ENCODE measurements around the gene RANBP3L. TPM values are rescaled to one million over a fixed set of nuclear protein-coding genes. Genes with fewer than 3 reads are reported as not detected.
"Not testable (repeated sequence)": the region's sequence is repeated elsewhere in the genome, so short reads cannot be mapped to it uniquely, and the experiment has no call there.

Gene RANBP3L
- total and polyA plus RNA-seq, 4 donors = 0.33 to 9.2 (median 2.1) TPM

- DNase-seq (ENCODE audit: low spot score) = no peak
- no peaks in the 10 kb centered on the region for H3K9me3 ChIP-seq (ENCODE audit: control insufficient read depth in 4 of 4, low read length in 3 of 4)
- no peak overlapping the region for H3K9ac ChIP-seq (ENCODE audit: low read depth in 1 of 2, low read length in 2 of 2)
- H3K27ac ChIP-seq (ENCODE audit: low read depth in 1 of 2, low read length in 2 of 2) = no peak overlapping the region
- no peak for TF ChIP-seq RXRA (IDR thresholded peaks at IDR 0.05)
- TF ChIP-seq FOXA2 (IDR thresholded peaks at IDR 0.05) = no peak
- TF ChIP-seq NR2F2 (IDR thresholded peaks at IDR 0.05) = no peak
- TF ChIP-seq YY1 (IDR thresholded peaks at IDR 0.05) = no peak
- TF ChIP-seq CTCF (IDR thresholded peaks at IDR 0.05; ENCODE audit: low read depth, low read length, missing input control) = no peak
- no peak for TF ChIP-seq ATF3 (IDR thresholded peaks at IDR 0.05)
- TF ChIP-seq FOXA1 (IDR thresholded peaks at IDR 0.05) = no peak
- no peak for TF ChIP-seq REST (IDR thresholded peaks at IDR 0.05)
- TF ChIP-seq HNF4G (IDR thresholded peaks at IDR 0.05) = no peak
- no peak for TF ChIP-seq TAF1 (conservative IDR thresholded peaks at IDR 0.05)
- TF ChIP-seq SP1 (IDR thresholded peaks at IDR 0.05) = no peak
- no peak for TF ChIP-seq HNF4A (conservative IDR thresholded peaks at IDR 0.05)
- TF ChIP-seq RAD21 (IDR thresholded peaks at IDR 0.05) = no peak
- no peak for TF ChIP-seq EGR1 (IDR thresholded peaks at IDR 0.05; ENCODE audit: low read depth in 2 of 2)
- 97% methylated on average over 1 of the region's 1 CpG for WGBS
- no peaks in the 10 kb centered on the region for H3K27me3 ChIP-seq (ENCODE audit: control insufficient read depth in 4 of 4, insufficient read depth in 4 of 4, low read length in 3 of 4)
- no peaks in the 10 kb centered on the region for H3K36me3 ChIP-seq (ENCODE audit: control insufficient read depth in 4 of 4, insufficient read depth in 3 of 4, low read depth in 1 of 4, low read length in 3 of 4)
- H3K4me3 ChIP-seq (ENCODE audit: low read depth in 1 of 3, low read length in 3 of 3) = no peak overlapping the region
- H3K4me1 ChIP-seq (ENCODE audit: control insufficient read depth in 4 of 4, insufficient read depth in 4 of 4, low read length in 3 of 4) = no peaks in the 10 kb centered on the region
Observed at GRCh38 chr5:36337597-36337996, 35.9 kb upstream of the RANBP3L start.

GRCh38 chr5:36334315-36334714 is 32.6 kb upstream of the RANBP3L start:
- no peak overlapping the region for H3K9ac ChIP-seq (ENCODE audit: low read depth in 1 of 2, low read length in 2 of 2)
- no peaks in the 10 kb centered on the region for H3K4me1 ChIP-seq (ENCODE audit: control insufficient read depth in 4 of 4, insufficient read depth in 4 of 4, low read length in 3 of 4)
- no peak for TF ChIP-seq GABPA (IDR thresholded peaks at IDR 0.05 in 1 of 2, conservative IDR thresholded peaks at IDR 0.05 in 1 of 2)
- no peak for TF ChIP-seq HNF4A (conservative IDR thresholded peaks at IDR 0.05)
- TF ChIP-seq MAX (IDR thresholded peaks at IDR 0.05) = no peak
- TF ChIP-seq SP1 (IDR thresholded peaks at IDR 0.05) = no peak
- no peak for TF ChIP-seq JUND (IDR thresholded peaks at IDR 0.05)
- no peak for TF ChIP-seq FOXA1 (IDR thresholded peaks at IDR 0.05)
- no peak for TF ChIP-seq FOXA2 (IDR thresholded peaks at IDR 0.05)
- TF ChIP-seq HNF4G (IDR thresholded peaks at IDR 0.05) = no peak
- TF ChIP-seq ZBTB33 (IDR thresholded peaks at IDR 0.05) = no peak
- TF ChIP-seq ATF3 (IDR thresholded peaks at IDR 0.05) = no peak
- TF ChIP-seq YY1 (IDR thresholded peaks at IDR 0.05) = no peak
- no peak for TF ChIP-seq RXRA (IDR thresholded peaks at IDR 0.05)
- no peak for TF ChIP-seq EGR1 (IDR thresholded peaks at IDR 0.05; ENCODE audit: low read depth in 2 of 2)
- TF ChIP-seq CTCF (IDR thresholded peaks at IDR 0.05; ENCODE audit: low read depth, low read length, missing input control) = no peak
- TF ChIP-seq NR2F2 (IDR thresholded peaks at IDR 0.05) = no peak
- no peak overlapping the region for H3K27ac ChIP-seq (ENCODE audit: low read depth in 1 of 2, low read length in 2 of 2)
- H3K36me3 ChIP-seq (ENCODE audit: control insufficient read depth in 4 of 4, insufficient read depth in 3 of 4, low read depth in 1 of 4, low read length in 3 of 4) = no peaks in the 10 kb centered on the region
- H3K4me3 ChIP-seq (ENCODE audit: low read depth in 1 of 3, low read length in 3 of 3) = no peak overlapping the region
- H3K9me3 ChIP-seq (ENCODE audit: control insufficient read depth in 4 of 4, low read length in 3 of 4) = no peaks in the 10 kb centered on the region
- no peaks in the 10 kb centered on the region for H3K27me3 ChIP-seq (ENCODE audit: control insufficient read depth in 4 of 4, insufficient read depth in 4 of 4, low read length in 3 of 4)
- 88% methylated on average over 5 of the region's 5 CpGs for WGBS
- DNase-seq (ENCODE audit: low spot score) = no peak

- not testable (repeated sequence) for H3K4me3 ChIP-seq (ENCODE audit: low read depth in 1 of 3, low read length in 3 of 3); H3K9ac ChIP-seq (ENCODE audit: low read depth in 1 of 2, low read length in 2 of 2); H3K4me1 ChIP-seq (ENCODE audit: control insufficient read depth in 4 of 4, insufficient read depth in 4 of 4, low read length in 3 of 4); H3K36me3 ChIP-seq (ENCODE audit: control insufficient read depth in 4 of 4, insufficient read depth in 3 of 4, low read depth in 1 of 4, low read length in 3 of 4); DNase-seq (ENCODE audit: low spot score); H3K27ac ChIP-seq (ENCODE audit: low read depth in 1 of 2, low read length in 2 of 2); H3K27me3 ChIP-seq (ENCODE audit: control insufficient read depth in 4 of 4, insufficient read depth in 4 of 4, low read length in 3 of 4); H3K9me3 ChIP-seq (ENCODE audit: control insufficient read depth in 4 of 4, low read length in 3 of 4)
- 96% methylated on average over 13 of the region's 13 CpGs for WGBS
Observed at GRCh38 chr5:36332720-36333119, 31.0 kb upstream of the RANBP3L start.

Data from liver (tissue), 9 donors.